GM12801 (cell line): ENCODE measurements around the gene DCDC2B.
A peak's percentile ranks its signal among the peaks of the same experiment; 100 is the strongest.

Experiments used
- CTCF ChIP-seq: IDR thresholded peaks from one replicate; pipeline ENCODE4 v1.5.1; 2011; ENCODE audit warnings: control low read depth; ENCODE audit not compliant: insufficient read length; ENCODE audit errors: extremely low read depth

The DCDC2B gene

GRCh38 chr1:32247452-32247851 lies 38.6 kb downstream of the DCDC2B start:
- no peak for TF ChIP-seq CTCF

- peak; percentile 11 for TF ChIP-seq CTCF
Observed at GRCh38 chr1:32247983-32248889, 39.3 kb downstream of the DCDC2B start.

- no peak for TF ChIP-seq CTCF
Observed at GRCh38 chr1:32249831-32250525, 41.1 kb downstream of the DCDC2B start.

- no peak for TF ChIP-seq CTCF
Observed at GRCh38 chr1:32250893-32251716, 42.2 kb downstream of the DCDC2B start, which contains the start of gene LCK. Gene LCK (plus strand): TSS chr1:32251265. CDS start chr1:32274330, 23,065 bp downstream.

GRCh38 chr1:32255072-32256071 lies 46.5 kb downstream of the DCDC2B start:
- TF ChIP-seq CTCF = no peak

- TF ChIP-seq CTCF = no peak
Observed at GRCh38 chr1:32256473-32257226, 47.8 kb downstream of the DCDC2B start.
